MM.1S (cell line): Measurements from ENCODE around the gene PIP4K2A.

Source experiments
- CTCF ChIP-seq: fragments of 300-600 bp; sonication (generic); IDR thresholded peaks from 2 replicates; pipeline ENCODE4 v1.5.1; 2016; ENCODE audit warnings: antibody characterized with exemption, low read length, mixed read lengths
- EZH2 ChIP-seq: fragments of 300-600 bp; sonication (generic); optimal IDR thresholded peaks from 2 replicates; pipeline ENCODE3; 2017; ENCODE audit warnings: low read depth, mild to moderate bottlenecking, antibody characterized with exemption, low read length, mixed read lengths

GRCh38 chr10:22618078-22618785, 96.1 kb downstream of the PIP4K2A start:
- TF ChIP-seq CTCF (no peak), EZH2 (no peak)
